GM21528 (cell line): Measurements from ENCODE around the gene CNTN4.
"Not testable (repeated sequence)": the region's sequence is repeated elsewhere in the genome, so short reads cannot be mapped to it uniquely, and the experiment has no call there.

Experiments
- ATAC-seq: cut with Tn5 transposase; IDR thresholded peaks from one replicate; pipeline ENCODE4 v1.9.1; 2021; ENCODE audit warnings: mild to moderate bottlenecking, moderate library complexity; ENCODE audit not compliant: unreplicated experiment, low FRiP score

Gene CNTN4

DNA sequence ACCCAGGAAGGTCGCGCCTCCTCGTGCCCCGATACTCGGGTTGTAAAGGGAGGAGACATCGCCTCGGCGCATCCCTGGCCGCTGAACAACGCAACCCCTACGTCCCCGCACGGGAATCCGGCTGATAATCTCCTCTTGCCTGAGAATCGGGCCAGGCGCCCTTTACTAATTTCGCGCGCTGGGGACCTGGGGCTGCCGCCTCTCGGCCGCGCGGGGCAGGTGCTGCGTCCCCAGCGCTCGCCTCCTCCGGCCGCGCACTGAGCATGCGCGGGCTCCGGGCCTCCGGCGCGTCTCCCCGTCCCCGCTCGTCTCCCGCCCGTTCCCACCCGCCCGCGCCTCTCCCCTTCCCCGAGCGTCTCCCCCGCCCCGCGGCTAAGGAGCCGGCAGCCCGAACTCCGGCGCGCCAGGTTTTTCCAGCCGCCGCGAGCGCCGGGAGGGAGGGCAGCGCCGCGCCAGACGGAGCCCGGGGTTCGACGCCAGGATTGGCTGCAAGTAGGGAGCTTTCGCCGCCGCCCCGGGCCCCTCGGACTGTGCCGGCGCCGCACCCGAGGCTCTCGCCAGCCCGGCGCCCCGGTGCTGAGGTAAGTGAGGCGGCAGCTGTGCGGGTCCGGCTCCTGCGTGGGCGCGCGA is at the start of gene CNTN4:
Gene CNTN4 (plus strand): TSS at position 469 of the 630 bp plus-strand sequence.
- no peak for ATAC-seq

DNA sequence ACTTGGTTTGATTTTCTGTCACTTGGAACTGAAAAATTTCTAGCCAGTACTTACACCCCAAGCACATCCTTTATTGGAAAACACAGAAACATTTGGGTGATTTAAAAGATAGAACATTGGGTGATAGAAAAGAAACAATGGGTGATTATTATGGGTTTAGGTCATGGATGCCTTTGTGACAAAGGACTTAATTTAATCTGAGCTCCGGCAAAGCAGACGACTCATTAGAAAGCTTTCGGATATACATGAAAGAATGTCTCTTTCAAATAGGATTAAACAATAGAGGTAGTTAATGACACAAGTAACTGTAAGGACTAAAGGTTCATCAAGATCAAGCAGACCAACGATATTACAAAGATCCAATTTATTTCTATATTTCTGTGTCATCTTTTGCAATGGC is 37.3 kb upstream of the CNTN4 start:
- ATAC-seq = no peak

DNA sequence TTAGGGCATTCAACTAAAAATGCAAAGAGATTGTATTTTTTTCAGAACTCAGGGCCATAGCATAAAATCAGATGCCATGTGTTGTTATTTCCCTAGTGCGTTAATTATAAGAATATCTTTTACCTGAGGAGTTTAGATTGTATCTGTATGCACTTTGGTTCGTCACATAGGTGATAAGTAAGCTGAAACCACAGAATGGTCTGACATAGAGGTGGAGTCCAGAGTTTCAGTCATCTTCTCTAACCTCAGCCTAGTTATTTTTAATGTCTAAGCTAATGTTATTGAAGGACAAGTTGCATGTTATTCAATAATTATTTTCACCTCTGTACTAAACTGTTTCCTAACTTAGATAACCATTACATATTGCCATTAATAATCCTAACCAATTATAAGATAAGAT is 27.1 kb upstream of the CNTN4 start:
- no peak for ATAC-seq

DNA sequence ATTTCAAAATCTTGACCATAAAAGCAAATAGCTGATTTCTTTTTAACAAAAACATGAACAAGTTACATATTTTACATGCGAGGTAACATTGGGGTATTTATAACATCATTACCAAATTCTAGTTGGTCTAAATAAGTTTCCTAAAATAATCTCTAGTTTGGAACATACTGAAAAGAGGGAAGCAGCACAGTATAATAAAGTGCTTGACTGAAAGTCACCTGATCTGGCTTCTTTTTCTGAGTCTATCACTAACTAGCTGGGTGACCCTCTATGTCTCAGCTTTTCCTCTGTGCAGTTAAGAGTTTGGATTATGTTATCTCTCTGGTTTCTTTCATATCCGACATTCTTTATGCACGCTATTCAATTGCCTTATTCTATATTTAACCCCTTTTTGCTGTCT is 19.8 kb upstream of the CNTN4 start:
- ATAC-seq = no peak

DNA sequence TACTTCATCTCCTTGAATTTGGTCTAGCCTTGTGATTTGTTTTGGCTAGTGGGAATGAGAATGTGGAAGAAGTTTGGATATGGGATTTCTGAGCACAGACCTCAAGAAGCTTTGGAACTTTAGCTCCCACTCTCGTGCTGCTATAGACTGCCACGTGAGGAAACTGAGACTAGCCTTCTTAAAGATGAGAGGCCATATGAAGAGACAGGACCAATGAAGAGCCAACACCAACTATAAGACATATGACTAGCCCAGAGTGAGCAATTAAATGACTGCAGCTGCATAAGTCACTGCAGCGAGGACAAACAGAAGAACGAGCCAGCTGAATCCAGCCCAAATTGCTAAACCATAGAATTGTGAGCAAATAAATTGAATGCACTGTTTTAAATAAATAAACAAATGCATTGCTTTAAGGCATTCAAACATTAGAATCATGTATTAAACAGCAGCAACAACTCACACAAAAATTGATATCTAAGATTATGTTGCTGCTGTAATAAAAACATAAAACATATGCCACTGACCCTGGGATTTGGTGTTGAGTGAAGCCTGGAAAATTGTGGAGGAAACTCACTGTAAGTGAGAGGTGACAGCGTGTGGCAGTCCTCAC is 15.7 kb upstream of the CNTN4 start:
- no peak for ATAC-seq

DNA sequence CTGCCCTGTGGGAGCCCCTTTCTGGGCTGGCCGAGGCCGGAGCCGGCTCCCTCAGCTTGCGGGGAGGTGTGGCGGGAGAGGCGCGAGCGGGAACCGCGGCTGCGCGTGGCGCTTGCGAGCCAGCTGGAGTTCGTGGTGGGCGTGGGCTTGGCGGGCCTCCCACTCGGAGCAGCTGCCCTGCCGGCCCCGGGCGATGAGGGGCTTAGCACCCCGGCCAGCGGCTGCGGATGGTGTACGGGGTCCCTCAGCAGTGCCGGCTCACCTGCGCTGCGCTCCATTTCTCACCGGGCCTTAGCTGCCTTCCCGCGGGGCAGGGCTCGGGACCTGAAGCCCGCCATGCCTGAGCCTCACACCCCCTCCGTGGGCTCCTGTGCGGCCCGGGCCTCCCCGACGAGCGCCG is 15.1 kb upstream of the CNTN4 start:
- ATAC-seq = not testable (repeated sequence)

DNA sequence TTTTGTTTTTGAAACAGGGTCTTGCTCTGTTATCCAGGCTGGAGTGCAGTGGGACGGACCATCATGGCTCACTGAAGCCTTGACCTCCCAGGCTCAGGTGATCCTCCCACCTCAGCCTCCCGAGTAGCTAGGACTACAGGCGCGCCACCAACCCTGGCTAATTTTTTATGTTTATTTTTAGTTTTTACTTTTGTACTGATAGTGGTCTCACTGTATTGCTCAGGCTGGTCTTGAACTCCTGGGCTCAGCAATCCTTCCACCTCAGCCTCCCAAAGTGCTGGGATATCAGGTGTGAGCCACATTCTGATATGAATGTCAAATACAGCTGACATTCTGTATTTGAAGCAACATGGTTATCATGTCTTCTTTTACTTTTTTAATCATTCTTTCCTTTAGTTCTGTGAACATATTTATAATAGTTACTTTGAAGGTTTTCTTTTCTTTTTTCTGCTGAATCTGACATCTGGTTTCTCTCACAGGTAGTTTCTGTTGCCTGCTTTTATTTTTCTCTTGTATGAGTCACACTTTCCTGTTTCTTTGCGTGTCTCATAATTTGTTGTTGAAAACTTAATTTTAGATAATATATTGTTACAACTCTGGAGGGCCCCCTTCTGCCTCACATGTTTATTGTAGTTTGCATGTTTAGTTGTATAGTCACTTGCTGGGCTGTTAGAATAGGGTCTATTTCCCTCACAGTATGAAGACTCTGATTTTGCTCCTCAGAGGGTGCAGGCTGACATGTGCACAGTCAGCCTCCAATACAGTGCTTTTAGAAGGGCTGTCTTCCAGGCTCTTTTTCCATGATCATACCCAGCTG is 8.4 kb upstream of the CNTN4 start:
- no peak for ATAC-seq

DNA sequence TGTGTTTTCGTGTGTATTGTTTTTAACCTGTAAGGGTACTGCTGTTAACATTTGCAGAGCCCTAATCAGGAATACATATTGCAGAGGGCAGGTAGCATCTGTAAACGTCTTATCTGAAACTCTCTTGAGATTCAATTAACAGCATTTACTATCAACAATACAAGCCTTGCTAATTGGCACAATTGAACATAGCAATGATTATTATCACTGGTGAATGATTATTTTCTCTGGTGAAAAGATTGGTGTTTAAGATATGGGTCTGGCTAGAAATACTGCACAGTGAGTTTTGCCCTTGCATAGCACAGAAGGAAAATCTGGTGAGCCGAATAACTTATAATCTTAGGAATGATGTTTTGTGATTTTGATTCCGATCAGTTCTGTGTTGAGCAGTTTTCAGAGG is 5.9 kb upstream of the CNTN4 start:
- ATAC-seq = no peak

DNA sequence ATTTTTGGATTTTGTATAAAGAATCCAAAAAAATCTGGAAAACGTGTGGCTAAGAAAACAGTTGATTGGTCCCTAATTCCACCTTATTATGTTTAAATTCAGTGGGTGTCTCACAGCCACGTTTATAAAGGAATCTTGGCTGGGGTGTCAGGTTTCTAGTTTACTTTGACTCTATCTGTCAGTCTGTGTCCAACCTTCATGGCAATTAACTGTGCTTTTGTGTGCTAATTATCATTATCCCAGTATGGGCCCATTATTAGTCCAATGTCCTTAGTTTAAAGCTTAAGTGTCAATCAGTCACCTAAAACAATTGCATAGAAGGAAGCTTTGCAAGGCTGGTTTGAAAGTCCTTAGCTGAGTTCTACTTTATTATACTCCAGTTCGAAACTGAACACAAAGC is 3.7 kb upstream of the CNTN4 start:
- no peak for ATAC-seq

DNA sequence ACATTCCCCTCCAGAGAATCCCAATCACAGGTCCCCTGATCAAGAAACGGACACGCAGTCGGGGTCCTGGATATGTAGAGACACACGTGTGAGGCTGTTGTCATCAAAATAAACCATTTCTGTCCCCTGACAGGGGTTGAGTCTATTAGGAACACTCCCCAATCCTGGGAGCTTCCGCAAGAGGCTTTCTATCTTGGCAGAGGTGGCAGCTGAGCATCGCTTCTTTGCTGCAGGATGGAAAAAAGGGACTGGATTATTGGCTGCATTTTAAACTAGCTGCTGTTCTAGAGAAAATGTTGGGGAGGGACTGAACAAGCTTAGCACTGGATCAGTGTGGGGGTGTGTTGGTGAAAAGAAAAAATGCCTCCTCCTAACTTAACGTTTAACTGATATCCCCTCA is 2.5 kb upstream of the CNTN4 start:
- no peak for ATAC-seq

DNA sequence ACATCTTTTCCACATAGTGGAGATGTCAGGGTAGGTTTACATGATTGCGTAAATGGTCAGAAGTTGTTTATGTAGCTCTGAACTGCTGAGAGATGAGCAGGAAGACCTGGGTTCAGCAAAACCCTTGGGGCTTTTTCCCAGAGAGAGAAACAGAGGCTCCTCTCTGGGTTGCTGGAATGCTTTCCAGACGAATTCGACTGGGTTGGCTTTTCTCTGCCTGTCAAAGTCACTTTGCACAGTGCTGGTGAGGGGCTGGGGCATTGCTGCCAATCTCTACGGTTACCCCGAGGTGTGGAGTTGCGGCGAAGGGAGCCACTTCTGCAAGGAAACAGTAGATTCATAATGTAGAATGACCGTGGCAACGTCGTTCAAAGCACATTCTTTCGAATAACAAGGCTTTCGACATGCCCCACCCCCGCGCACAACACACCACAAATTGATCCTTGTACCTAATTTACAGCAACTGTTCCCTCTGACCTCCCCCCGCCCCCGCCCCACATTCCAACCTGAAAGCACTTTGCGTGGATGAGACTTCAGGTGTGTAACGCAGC is 950 bp upstream of the CNTN4 start:
- no peak for ATAC-seq

DNA sequence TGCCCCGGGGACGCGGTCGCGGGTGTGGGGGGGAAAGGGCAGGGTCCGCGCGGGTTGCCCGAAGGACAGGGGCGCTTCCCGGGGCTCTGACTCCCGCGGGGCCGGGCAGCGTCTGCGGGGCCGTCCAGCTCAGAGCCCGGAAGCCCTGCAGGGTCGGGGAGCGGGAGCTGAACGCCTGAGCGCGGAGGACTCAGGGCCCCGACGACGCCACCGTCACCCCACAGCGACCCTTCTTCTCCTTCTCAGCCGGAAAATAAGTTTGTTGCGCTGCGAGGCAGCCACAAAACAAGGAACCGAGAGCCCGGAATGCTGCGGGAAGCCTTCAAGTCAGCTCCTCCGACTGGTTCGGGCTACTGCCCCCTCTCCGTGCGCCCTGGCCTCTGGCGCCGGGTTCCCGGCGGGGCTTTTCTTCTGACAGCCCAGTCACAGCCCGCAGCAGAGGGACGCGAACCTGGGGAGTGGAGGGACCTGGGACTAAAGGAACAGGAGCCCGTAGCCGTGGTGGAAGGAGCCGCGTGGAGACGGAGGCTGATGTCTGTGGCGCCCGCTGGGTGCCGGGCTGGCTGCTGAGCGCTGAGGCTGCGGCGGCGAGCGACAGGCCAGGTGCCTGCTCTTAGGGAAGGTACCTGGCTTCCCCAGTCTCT is 484 bp downstream of the CNTN4 start:
- ATAC-seq = no peak

DNA sequence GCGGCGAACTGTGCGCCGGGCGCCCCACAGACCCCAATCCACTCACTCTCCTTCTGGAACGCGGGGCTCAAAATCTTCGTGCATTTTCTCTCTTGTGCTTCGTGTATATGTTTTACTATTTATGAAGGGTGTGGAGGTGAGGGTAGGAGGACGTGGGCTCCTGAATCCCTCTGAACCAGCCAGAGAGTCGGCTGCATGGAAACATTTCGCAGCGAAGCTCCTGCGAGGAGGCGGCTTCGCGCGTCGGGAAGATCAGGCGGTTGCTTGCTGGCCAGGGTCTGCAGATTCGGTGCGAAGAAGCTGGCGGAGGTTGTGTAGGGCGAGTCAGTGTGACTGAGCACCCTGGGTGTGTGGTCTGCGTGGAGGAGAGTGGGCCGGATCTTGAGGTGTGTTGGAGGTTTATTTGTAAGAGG is 1.1 kb downstream of the CNTN4 start:
- no peak for ATAC-seq

DNA sequence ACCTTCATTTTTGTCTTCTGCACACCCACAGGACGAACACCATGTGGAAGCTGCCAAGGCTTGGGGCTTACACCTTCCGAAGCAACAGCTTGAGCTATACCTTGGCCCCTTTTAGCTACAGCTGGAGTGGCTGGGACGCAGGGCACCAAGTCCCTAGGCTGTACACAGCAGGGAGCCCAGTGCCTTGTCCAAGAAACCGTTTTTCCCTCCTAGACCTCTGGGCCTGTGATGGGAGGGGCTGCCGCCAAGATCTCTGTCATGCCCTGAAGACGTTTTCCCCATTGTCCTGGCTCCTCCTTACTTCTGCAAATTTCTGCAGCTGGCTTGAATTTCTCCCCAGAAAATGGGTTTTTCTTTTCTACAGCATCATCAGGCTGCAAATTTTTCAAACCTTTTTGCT is 7.8 kb downstream of the CNTN4 start:
- no peak for ATAC-seq

DNA sequence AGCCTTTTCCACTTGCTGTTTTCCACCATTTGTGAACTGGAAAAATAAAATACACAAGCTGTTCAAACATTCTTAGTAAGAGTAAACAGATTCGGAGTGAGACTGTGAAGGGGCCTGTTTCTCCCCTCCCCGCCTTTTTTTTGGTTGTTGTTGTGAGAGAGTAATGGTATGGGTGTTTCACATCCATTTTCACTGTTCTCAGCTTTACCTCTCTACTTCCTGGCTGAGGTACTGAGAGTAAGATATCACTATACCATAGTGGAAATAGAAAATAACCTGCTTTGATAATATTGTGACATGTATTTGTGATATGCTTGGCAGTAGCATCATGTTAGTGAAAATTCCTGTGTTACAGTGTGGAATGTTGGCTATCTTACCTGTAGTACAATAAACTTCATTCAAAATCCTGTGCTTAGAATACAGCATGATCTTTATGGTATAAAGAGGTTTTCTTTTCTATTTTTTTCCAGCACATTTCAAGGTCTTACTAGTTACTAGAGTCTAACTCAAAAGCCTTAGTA is 12.0 kb downstream of the CNTN4 start:
- no peak for ATAC-seq

DNA sequence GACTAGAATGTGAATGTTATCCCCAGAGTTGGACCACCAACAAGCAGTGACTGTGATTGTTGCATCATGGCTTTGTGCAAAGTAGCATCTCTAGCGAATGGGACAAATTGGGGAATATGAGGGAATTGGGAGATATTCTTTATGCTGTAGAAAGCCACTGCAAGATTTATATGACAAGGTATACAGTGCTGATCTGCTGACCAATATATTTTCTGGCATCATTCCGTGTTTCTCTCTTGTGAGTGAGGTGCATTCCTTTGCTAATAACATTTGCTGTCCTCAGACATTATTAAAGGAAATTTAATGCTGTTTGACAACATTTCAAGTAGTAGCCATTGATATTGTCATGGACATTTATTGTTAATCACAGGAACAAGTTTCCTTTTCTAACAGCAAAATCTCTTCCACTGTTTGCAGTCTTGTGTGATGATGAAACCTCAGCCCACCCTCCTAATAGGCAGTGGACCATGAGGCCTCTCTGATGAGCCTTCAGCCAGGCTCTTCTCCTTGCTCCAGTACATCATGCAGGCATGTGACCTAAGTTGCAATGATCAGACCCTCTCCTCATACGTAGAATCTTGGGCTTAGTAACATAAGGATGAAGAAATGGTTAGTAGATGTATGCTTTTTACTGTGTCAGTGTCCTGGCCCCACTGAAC is 16.1 kb downstream of the CNTN4 start:
- ATAC-seq = no peak

DNA sequence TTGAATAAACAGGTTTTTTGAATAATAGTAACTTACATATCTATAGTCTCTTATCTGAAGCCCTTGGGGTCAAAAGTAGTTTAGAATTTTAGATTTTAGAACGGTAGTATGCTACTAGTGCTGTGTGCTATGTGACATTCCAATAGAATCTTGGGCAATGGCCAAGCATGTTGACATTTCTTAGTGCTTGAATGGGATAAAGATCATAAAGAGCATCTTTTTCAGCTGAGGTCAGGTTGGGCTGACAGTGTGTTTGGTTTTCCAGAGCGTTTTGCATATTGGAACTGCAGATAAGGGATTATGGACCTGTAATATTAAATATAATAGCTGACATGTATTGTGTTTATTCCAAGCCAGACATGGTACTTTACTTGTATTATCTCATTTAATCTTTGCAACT is 32.1 kb downstream of the CNTN4 start:
- no peak for ATAC-seq

DNA sequence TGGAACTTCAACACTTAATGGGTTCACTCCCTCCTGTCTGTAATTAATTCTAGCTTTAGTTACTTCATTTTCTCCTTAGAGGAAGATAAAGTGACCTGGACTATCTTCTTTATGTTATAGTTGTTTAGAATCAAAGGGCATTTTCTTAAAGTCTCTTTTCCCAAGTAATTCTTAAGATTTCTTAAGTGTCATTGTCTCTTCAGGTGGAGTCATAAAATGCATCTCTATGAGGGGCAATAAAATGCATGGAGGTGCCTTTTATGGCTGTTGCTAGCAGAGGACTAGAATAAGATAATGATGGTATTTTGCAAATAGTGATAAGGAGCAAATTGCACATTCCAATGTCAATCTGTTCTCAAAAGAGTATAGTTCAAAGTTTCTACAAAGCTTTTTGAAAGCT is 34.5 kb downstream of the CNTN4 start:
- ATAC-seq = no peak

DNA sequence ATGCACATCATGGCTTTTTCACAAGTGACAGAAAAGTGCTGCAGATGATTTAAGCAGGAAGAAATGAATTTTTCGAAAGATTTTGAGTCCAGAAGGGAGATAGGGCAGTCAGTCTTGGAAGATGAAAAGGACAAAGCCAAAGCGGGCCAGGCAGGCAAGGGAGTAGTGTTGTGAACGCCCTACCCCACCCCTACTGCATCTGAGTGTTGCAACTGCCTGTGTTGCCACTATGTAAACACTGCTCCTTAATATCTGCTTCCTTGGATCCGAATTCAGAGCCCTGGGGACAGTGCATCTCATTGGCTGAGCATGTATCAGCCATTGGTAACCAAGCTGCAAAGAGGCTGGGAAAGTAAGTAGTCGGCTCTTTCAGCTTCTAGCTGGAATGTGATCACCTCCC is 39.0 kb downstream of the CNTN4 start:
- ATAC-seq = no peak

DNA sequence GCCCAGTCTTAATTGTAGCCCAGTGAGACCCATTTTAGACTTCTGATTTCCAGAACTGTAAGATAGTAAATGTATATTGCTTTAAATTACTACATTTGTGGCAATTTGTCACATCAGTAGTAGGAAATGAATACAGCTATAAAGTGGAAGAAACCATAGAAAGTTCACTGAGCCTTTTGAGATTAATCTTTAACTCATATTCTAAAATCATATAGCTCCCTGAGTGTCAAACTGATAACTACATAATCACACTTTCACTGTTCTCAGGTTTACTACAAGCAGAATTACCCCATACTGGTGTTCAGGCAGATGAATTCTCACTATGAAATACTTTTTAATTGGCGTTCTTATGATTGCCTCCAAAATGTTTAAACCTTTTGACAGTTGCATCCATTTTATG is 42.8 kb downstream of the CNTN4 start:
- no peak for ATAC-seq
